ENCODE results near the gene SHROOM4. TPM values are rescaled to one million over a fixed set of nuclear protein-coding genes. Genes with fewer than 3 reads are reported as not detected.

Gene SHROOM4
- total RNA-seq, 4 donors from 2014 or later = 2.3 to 7.1 (median 3.2) TPM

- H3K27ac ChIP-seq = no peak overlapping the region
- TF ChIP-seq POLR2A (IDR thresholded peaks at IDR 0.05) (no peak), EP300 (IDR thresholded peaks at IDR 0.05; ENCODE audit: low read depth) (no peak), POLR2AphosphoS5 (IDR thresholded peaks at IDR 0.05) (no peak)
- TF ChIP-seq, protein P1, sequence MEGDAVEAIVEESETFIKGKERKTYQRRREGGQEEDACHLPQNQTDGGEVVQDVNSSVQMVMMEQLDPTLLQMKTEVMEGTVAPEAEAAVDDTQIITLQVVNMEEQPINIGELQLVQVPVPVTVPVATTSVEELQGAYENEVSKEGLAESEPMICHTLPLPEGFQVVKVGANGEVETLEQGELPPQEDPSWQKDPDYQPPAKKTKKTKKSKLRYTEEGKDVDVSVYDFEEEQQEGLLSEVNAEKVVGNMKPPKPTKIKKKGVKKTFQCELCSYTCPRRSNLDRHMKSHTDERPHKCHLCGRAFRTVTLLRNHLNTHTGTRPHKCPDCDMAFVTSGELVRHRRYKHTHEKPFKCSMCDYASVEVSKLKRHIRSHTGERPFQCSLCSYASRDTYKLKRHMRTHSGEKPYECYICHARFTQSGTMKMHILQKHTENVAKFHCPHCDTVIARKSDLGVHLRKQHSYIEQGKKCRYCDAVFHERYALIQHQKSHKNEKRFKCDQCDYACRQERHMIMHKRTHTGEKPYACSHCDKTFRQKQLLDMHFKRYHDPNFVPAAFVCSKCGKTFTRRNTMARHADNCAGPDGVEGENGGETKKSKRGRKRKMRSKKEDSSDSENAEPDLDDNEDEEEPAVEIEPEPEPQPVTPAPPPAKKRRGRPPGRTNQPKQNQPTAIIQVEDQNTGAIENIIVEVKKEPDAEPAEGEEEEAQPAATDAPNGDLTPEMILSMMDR (IDR thresholded peaks at IDR 0.05) = no peak
These were observed 77.3 kb downstream of the SHROOM4 start for GRCh38 chrX:50736656-50737055.

GRCh38 chrX:50726296-50726695 is 87.7 kb downstream of the SHROOM4 start:
- Histone ChIP-seq H3K27ac (no peak overlapping the region), H3K27me3 (no peaks in the 10 kb centered on the region), H3K4me1 (no peaks in the 10 kb centered on the region), H3K9me3 (no peaks in the 10 kb centered on the region), H3K36me3 (no peaks in the 10 kb centered on the region), H3K4me3 (no peak overlapping the region)
- TF ChIP-seq POLR2AphosphoS5 (IDR thresholded peaks at IDR 0.05) (no peak), POLR2A (IDR thresholded peaks at IDR 0.05) (no peak)
- WGBS, 2 donors (ENCODE audit: low coverage in 1 of 2) = 63 to 93% methylated on average over 2 to 3 of the region's 3 CpGs
- in situ Hi-C loops (cut with MboI; ENCODE audit: low pct_ligation_motif_present in 1 of 4, low pct_unique_long_range_greater_than_20kb in 1 of 4, low sequenced_read_pairs in 3 of 4) (loop anchor here in 1 of 4 donors (25.0 kb wide), 1 partner anchor 186 kb away; the partner anchor contains the start of gene BMP15), intact Hi-C loops (cut with DNase I; ENCODE audit: low total_unique reads) (no loop called here)
- no peak for DNase-seq

More at GRCh38 chrX:50736656-50737055, 77.3 kb downstream of the SHROOM4 start:
- Histone ChIP-seq H3K36me3 (no peaks in the 10 kb centered on the region), H3K27me3 (no peaks in the 10 kb centered on the region), H3K4me3 (no peak overlapping the region), H3K4me1 (no peaks in the 10 kb centered on the region), H3K9me3 (no peaks in the 10 kb centered on the region)
- DNase-seq = no peak
- in situ Hi-C loops (cut with MboI; ENCODE audit: low pct_ligation_motif_present in 1 of 4, low pct_unique_long_range_greater_than_20kb in 1 of 4, low sequenced_read_pairs in 3 of 4) = loop anchor here in 1 of 4 donors (25.0 kb wide), 1 partner anchor 176 kb away; the partner anchor contains the start of gene BMP15
- intact Hi-C loops (cut with DNase I; ENCODE audit: low total_unique reads) = no loop called here
- WGBS, 2 donors (ENCODE audit: low coverage in 1 of 2) = 68% methylated on average over 2 of the region's 2 CpGs; no CpG with 5 or more reads in 1 of the 2 donors

- TF ChIP-seq EP300 (IDR thresholded peaks at IDR 0.05; ENCODE audit: low read depth) (no peak), POLR2A (IDR thresholded peaks at IDR 0.05) (no peak), POLR2AphosphoS5 (IDR thresholded peaks at IDR 0.05) (no peak)
- TF ChIP-seq, protein P1 (IDR thresholded peaks at IDR 0.05) = no peak
- intact Hi-C loops (cut with DNase I; ENCODE audit: low total_unique reads) = no loop called here
- no peaks in the 10 kb centered on the region for H3K4me1 ChIP-seq
- 83% methylated on average over 5 of the region's 5 CpGs; no CpG with 5 or more reads in 1 of the 2 donors for WGBS, 2 donors (ENCODE audit: low coverage in 1 of 2)
- no peaks in the 10 kb centered on the region for H3K9me3 ChIP-seq
- DNase-seq = no peak
- in situ Hi-C loops (cut with MboI; ENCODE audit: low pct_ligation_motif_present in 1 of 4, low pct_unique_long_range_greater_than_20kb in 1 of 4, low sequenced_read_pairs in 3 of 4) = loop anchor here in 1 of 4 donors (25.0 kb wide), 1 partner anchor 187 kb away; the partner anchor contains the start of gene BMP15
- no peak overlapping the region for H3K27ac ChIP-seq
- no peaks in the 10 kb centered on the region for H3K27me3 ChIP-seq
- no peaks in the 10 kb centered on the region for H3K36me3 ChIP-seq
- no peak overlapping the region for H3K4me3 ChIP-seq
These were observed 88.7 kb downstream of the SHROOM4 start for GRCh38 chrX:50725310-50725709.

- no peaks in the 10 kb centered on the region for H3K36me3 ChIP-seq
- H3K9me3 ChIP-seq = no peaks in the 10 kb centered on the region
- H3K4me1 ChIP-seq = no peaks in the 10 kb centered on the region
- H3K27ac ChIP-seq = no peak overlapping the region
- no peaks in the 10 kb centered on the region for H3K27me3 ChIP-seq
- DNase-seq = no peak
- in situ Hi-C loops (cut with MboI; ENCODE audit: low pct_ligation_motif_present in 1 of 4, low pct_unique_long_range_greater_than_20kb in 1 of 4, low sequenced_read_pairs in 3 of 4) (no loop called here), intact Hi-C loops (cut with DNase I; ENCODE audit: low total_unique reads) (no loop called here)
- 83 to 87% methylated on average over 1 of the region's 1 CpG for WGBS, 2 donors (ENCODE audit: low coverage in 1 of 2)
- TF ChIP-seq EP300 (IDR thresholded peaks at IDR 0.05; ENCODE audit: low read depth) = no peak
- TF ChIP-seq POLR2AphosphoS5 (IDR thresholded peaks at IDR 0.05) = no peak
- TF ChIP-seq POLR2A (IDR thresholded peaks at IDR 0.05) = no peak
- no peak overlapping the region for H3K4me3 ChIP-seq
These were observed 91.0 kb downstream of the SHROOM4 start for GRCh38 chrX:50723006-50723405.

DNA sequence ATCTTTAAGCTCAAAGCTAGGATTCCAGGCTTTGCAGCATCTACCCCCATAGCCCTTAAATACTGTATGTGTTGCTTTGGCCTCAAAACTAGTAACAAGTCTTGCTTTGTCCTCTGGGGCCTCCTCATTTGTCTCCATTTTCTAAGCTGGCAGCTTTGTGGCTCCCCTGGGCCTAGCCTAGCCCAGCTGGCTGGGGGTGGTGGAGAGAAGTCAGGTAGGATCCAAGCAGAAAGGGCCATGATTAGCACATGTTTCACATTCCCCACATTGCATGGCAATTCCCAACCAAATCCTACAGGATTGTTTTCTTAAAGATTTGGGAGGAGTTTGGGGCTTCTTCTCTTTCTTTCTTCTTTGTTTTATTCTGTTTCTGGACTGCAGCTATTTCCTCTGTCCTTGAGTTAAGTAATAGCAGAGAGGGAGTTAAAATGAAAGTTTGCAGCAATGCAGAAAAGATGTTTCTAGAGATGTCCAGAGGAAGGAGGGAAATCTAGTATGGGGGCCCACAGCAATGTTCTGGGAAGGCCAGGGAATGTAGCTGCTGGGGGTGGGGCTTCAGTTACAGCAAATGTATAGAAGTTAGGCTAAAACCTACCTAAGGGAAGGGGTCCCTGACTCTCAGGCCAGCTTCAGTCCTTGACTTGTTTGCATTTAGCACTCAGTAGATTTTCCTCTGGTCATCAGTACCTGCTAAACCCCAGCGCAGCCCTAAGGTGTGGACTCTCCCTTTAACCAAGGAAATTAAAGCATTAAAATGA is 92.1 kb downstream of the SHROOM4 start:
- TF ChIP-seq POLR2AphosphoS5 (IDR thresholded peaks at IDR 0.05) (no peak), EP300 (IDR thresholded peaks at IDR 0.05; ENCODE audit: low read depth) (no peak)
- Histone ChIP-seq H3K9me3 (no peaks in the 10 kb centered on the region), H3K27me3 (no peaks in the 10 kb centered on the region), H3K27ac (no peak overlapping the region), H3K36me3 (no peaks in the 10 kb centered on the region), H3K4me1 (no peaks in the 10 kb centered on the region), H3K4me3 (no peak overlapping the region)
- no peak for DNase-seq
- intact Hi-C loops (cut with DNase I; ENCODE audit: low total_unique reads) = no loop called here
- WGBS, 2 donors (ENCODE audit: low coverage in 1 of 2) = 88% methylated on average over 1 of the region's 1 CpG; no CpG with 5 or more reads in 1 of the 2 donors
- in situ Hi-C loops (cut with MboI; ENCODE audit: low pct_ligation_motif_present in 1 of 4, low pct_unique_long_range_greater_than_20kb in 1 of 4, low sequenced_read_pairs in 3 of 4) = no loop called here
